HepG2 (cell line): ENCODE data around the gene STK24. TPM values are rescaled to one million over a fixed set of nuclear protein-coding genes. Genes with fewer than 3 reads are reported as not detected.

Experiments used
- ATF5 ChIP-seq: sonication (generic); formaldehyde crosslinking; IDR thresholded peaks from 2 replicates; pipeline ENCODE4 v1.4.0; 2020; ENCODE audit warnings: mild to moderate bottlenecking, low read depth, missing genetic modification reagents
- ETS1 ChIP-seq: sonication (generic); formaldehyde crosslinking; IDR thresholded peaks from 2 replicates; pipeline ENCODE4 v1.4.0; 2020; ENCODE audit warnings: missing genetic modification reagents
- HIVEP1 ChIP-seq: sonication (generic); formaldehyde crosslinking; IDR thresholded peaks from 2 replicates; pipeline ENCODE4 v1.4.0; 2020; ENCODE audit warnings: mild to moderate bottlenecking, missing genetic modification reagents
- HNF4A ChIP-seq: sonication (generic); formaldehyde crosslinking; IDR thresholded peaks from 2 replicates; pipeline ENCODE4 v1.4.0; 2020; ENCODE audit warnings: missing genetic modification reagents
- RNF2 ChIP-seq: fragments of 450-650 bp; conservative IDR thresholded peaks from 2 replicates; pipeline ENCODE4 v1.6.1; 2016; ENCODE audit warnings: low read depth
- USF2 ChIP-seq, 2 experiments: sonication (generic) in 1 of 2; formaldehyde crosslinking in 1 of 2; IDR thresholded peaks; 2 replicates each; pipeline versions ENCODE4 v1.5.1 to v1.6.1; 2011 to 2020; ENCODE audit warnings: borderline replicate concordance in 1 of 2, low read depth in 1 of 2, low read length in 1 of 2, mild to moderate bottlenecking in 1 of 2, missing genetic modification reagents in 1 of 2, moderate library complexity in 1 of 2
- ZBTB25 ChIP-seq: IDR thresholded peaks from 2 replicates; pipeline ENCODE4 v1.6.1; 2018; ENCODE audit warnings: missing genetic modification reagents
- ZNF235 ChIP-seq: sonication (generic); formaldehyde crosslinking; IDR thresholded peaks from 2 replicates; pipeline ENCODE4 v1.8.1; 2023; ENCODE audit warnings: mild to moderate bottlenecking, missing genetic modification reagents, borderline replicate concordance
- ZNF513 ChIP-seq: sonication (generic); formaldehyde crosslinking; conservative IDR thresholded peaks from 2 replicates; pipeline ENCODE4 v1.5.0; 2020; ENCODE audit warnings: missing genetic modification reagents
- ZNF720 ChIP-seq: sonication (generic); formaldehyde crosslinking; IDR thresholded peaks from 2 replicates; pipeline ENCODE4 v1.4.0; 2020; ENCODE audit warnings: missing genetic modification reagents
- ZNF724P ChIP-seq: sonication (generic); formaldehyde crosslinking; IDR thresholded peaks from 2 replicates; pipeline ENCODE4 v1.8.0; 2022; ENCODE audit warnings: missing genetic modification reagents, borderline replicate concordance
- polyA plus RNA-seq, 8 experiments: library from polyadenylated mRNA; depleted of rRNA in 3 of 8; stranded (reverse) in 7 of 8; unstranded in 1 of 8; fragments of >200 nt; fragmentation: Illumina TruSeq in 4 of 8; extraction: Trizol in 4 of 8; gene quantifications; 2 replicates each; pipeline versions ENCODE4 v1.2.1 to v1.2.3, GENCODE V29; 2011 to 2016; ENCODE audit warnings: low read depth in 4 of 8, missing spikeins in 1 of 8, mixed read lengths in 1 of 8; ENCODE audit not compliant: insufficient read depth in 1 of 8
- total RNA-seq, 5 experiments: library from RNA; depleted of rRNA; stranded (reverse); fragments of >200 nt; fragmentation: Illumina TruSeq; extraction: Trizol; gene quantifications; 2 replicates each; pipeline ENCODE4 v1.2.3, GENCODE V29; 2016; ENCODE audit warnings: low read depth in 1 of 5

Gene STK24
- total and polyA plus RNA-seq, 2 of the 13 experiments (the other 11 are each of a cell fraction or from before 2014, with no cell fraction given) = 51.3 to 73.0 TPM

- no peak for TF ChIP-seq ZBTB25
- TF ChIP-seq ZNF513 (CRISPR knock-in tag) = no peak
- TF ChIP-seq ZNF235 = no peak
- TF ChIP-seq ZNF724P (CRISPR knock-in tag) = no peak
- TF ChIP-seq HNF4A (CRISPR knock-in tag) = no peak
- TF ChIP-seq USF2 (IDR thresholded peaks at IDR 0.05; ENCODE audit: low read depth, low read length) = no peak
- no peak for TF ChIP-seq USF2 (CRISPR knock-in tag; IDR thresholded peaks at IDR 0.05; ENCODE audit: borderline replicate concordance)
- TF ChIP-seq RNF2 = no peak
- no peak for TF ChIP-seq HIVEP1 (CRISPR knock-in tag)
- no peak for TF ChIP-seq ETS1 (CRISPR knock-in tag)
- no peak for TF ChIP-seq ZNF720
- TF ChIP-seq ATF5 (CRISPR knock-in tag) = no peak
These were observed 128.3 kb downstream of the STK24 start (continued) for GRCh38 chr13:98448642-98448928.
